ENCODE measurements around the gene STT3B. TPM values are rescaled to one million over a fixed set of nuclear protein-coding genes. Genes with fewer than 3 reads are reported as not detected.
"Not testable (repeated sequence)": the region's sequence is repeated elsewhere in the genome, so short reads cannot be mapped to it uniquely, and the experiment has no call there.

The STT3B gene
- total RNA-seq, 1 experiment from 2014 or later = 64.4 TPM

GRCh38 chr3:31580645-31581044 lies 47.9 kb downstream of the STT3B start:
- no peak for DNase-seq
- H3K4me1 ChIP-seq = no peaks in the 10 kb centered on the region; the same call in 1 of the 2 replicates
- no peak overlapping the region for H3K27ac ChIP-seq
- no peaks in the 10 kb centered on the region for H3K9me3 ChIP-seq (replicated peaks)
- no peak overlapping the region for H3K4me3 ChIP-seq
- H3K36me3 ChIP-seq = peaks cover 2% of the 10 kb centered on the region; the same call in 1 of the 2 replicates
- H3K27me3 ChIP-seq = no peaks in the 10 kb centered on the region

GRCh38 chr3:31581660-31582059 lies 48.9 kb downstream of the STT3B start:
- Histone ChIP-seq H3K4me3 (no peak overlapping the region), H3K36me3 (peaks cover 2% of the 10 kb centered on the region; the same call in 1 of the 2 replicates), H3K27ac (no peak overlapping the region), H3K27me3 (no peaks in the 10 kb centered on the region), H3K4me1 (no peaks in the 10 kb centered on the region), H3K9me3 (replicated peaks) (no peaks in the 10 kb centered on the region)
- no peak for DNase-seq

GRCh38 chr3:31589228-31589627 lies 56.5 kb downstream of the STT3B start:
- DNase-seq = no peak
- H3K9me3 ChIP-seq (replicated peaks) = no peaks in the 10 kb centered on the region
- H3K4me3 ChIP-seq = no peak overlapping the region
- H3K4me1 ChIP-seq = no peaks in the 10 kb centered on the region
- H3K27me3 ChIP-seq = no peaks in the 10 kb centered on the region
- peaks cover 5% of the 10 kb centered on the region for H3K36me3 ChIP-seq
- H3K27ac ChIP-seq = no peak overlapping the region

- Histone ChIP-seq H3K9me3 (replicated peaks) (no peaks in the 10 kb centered on the region), H3K27me3 (no peaks in the 10 kb centered on the region), H3K36me3 (peaks cover 5% of the 10 kb centered on the region), H3K4me3 (no peak overlapping the region), H3K27ac (no peak overlapping the region), H3K4me1 (no peaks in the 10 kb centered on the region)
- DNase-seq = no peak
These were observed 57.9 kb downstream of the STT3B start for GRCh38 chr3:31590650-31591049.

GRCh38 chr3:31592764-31593163 lies 60.0 kb downstream of the STT3B start:
- H3K27me3 ChIP-seq = no peaks in the 10 kb centered on the region
- H3K9me3 ChIP-seq (replicated peaks) = no peaks in the 10 kb centered on the region
- H3K36me3 ChIP-seq = peaks cover 5% of the 10 kb centered on the region
- H3K4me3 ChIP-seq = no peak overlapping the region
- no peak overlapping the region for H3K27ac ChIP-seq
- no peak for DNase-seq
- no peaks in the 10 kb centered on the region for H3K4me1 ChIP-seq

GRCh38 chr3:31596176-31596575 lies 63.5 kb downstream of the STT3B start:
- no peaks in the 10 kb centered on the region for H3K9me3 ChIP-seq (replicated peaks)
- H3K4me1 ChIP-seq = no peaks in the 10 kb centered on the region
- no peak overlapping the region for H3K4me3 ChIP-seq
- H3K27ac ChIP-seq = no peak overlapping the region
- H3K36me3 ChIP-seq = no peaks in the 10 kb centered on the region
- DNase-seq = no peak
- H3K27me3 ChIP-seq = no peaks in the 10 kb centered on the region

- no peak overlapping the region for H3K27ac ChIP-seq
- H3K36me3 ChIP-seq = no peaks in the 10 kb centered on the region
- H3K27me3 ChIP-seq = no peaks in the 10 kb centered on the region
- no peak for DNase-seq
- no peak overlapping the region for H3K4me3 ChIP-seq
- H3K9me3 ChIP-seq (replicated peaks) = no peaks in the 10 kb centered on the region
- no peaks in the 10 kb centered on the region for H3K4me1 ChIP-seq
These were observed 67.7 kb downstream of the STT3B start for GRCh38 chr3:31600431-31600830.

GRCh38 chr3:31605333-31605732 lies 72.6 kb downstream of the STT3B start:
- not testable (repeated sequence) for H3K27me3 ChIP-seq; H3K27ac ChIP-seq; DNase-seq; H3K4me1 ChIP-seq; H3K9me3 ChIP-seq (replicated peaks); H3K4me3 ChIP-seq; H3K36me3 ChIP-seq

- Histone ChIP-seq H3K4me1 (no peaks in the 10 kb centered on the region), H3K9me3 (replicated peaks) (no peaks in the 10 kb centered on the region), H3K36me3 (no peaks in the 10 kb centered on the region), H3K4me3 (no peak overlapping the region), H3K27ac (no peak overlapping the region), H3K27me3 (no peaks in the 10 kb centered on the region)
- peak; percentile 1 to 2 for DNase-seq
These were observed 73.7 kb downstream of the STT3B start for GRCh38 chr3:31606453-31606852.

- Histone ChIP-seq H3K27me3 (no peaks in the 10 kb centered on the region), H3K9me3 (replicated peaks) (no peaks in the 10 kb centered on the region), H3K27ac (no peak overlapping the region), H3K4me3 (no peak overlapping the region), H3K36me3 (no peaks in the 10 kb centered on the region), H3K4me1 (no peaks in the 10 kb centered on the region)
- peak in 1 of 2 experiments; percentile 3 for DNase-seq
These were observed 78.1 kb downstream of the STT3B start for GRCh38 chr3:31610700-31611275.

- H3K36me3 ChIP-seq = no peaks in the 10 kb centered on the region
- no peaks in the 10 kb centered on the region for H3K9me3 ChIP-seq (replicated peaks)
- no peak overlapping the region for H3K4me3 ChIP-seq
- no peaks in the 10 kb centered on the region for H3K4me1 ChIP-seq
- no peak overlapping the region for H3K27ac ChIP-seq
- DNase-seq = no peak
- H3K27me3 ChIP-seq = no peaks in the 10 kb centered on the region
These were observed 80.5 kb downstream of the STT3B start for GRCh38 chr3:31613177-31613576.

GRCh38 chr3:31613654-31614053 lies 80.9 kb downstream of the STT3B start:
- no peaks in the 10 kb centered on the region for H3K27me3 ChIP-seq
- no peaks in the 10 kb centered on the region for H3K9me3 ChIP-seq (replicated peaks)
- H3K4me3 ChIP-seq = no peak overlapping the region
- no peaks in the 10 kb centered on the region for H3K4me1 ChIP-seq
- no peak overlapping the region for H3K27ac ChIP-seq
- DNase-seq = no peak
- H3K36me3 ChIP-seq = no peaks in the 10 kb centered on the region

GRCh38 chr3:31614162-31614921 lies 81.6 kb downstream of the STT3B start:
- no peaks in the 10 kb centered on the region for H3K36me3 ChIP-seq
- no peak overlapping the region for H3K27ac ChIP-seq
- H3K4me1 ChIP-seq = no peaks in the 10 kb centered on the region

GRCh38 chr3:31615071-31615875 lies 82.5 kb downstream of the STT3B start:
- Histone ChIP-seq H3K4me3 (no peak overlapping the region), H3K9me3 (replicated peaks) (no peaks in the 10 kb centered on the region), H3K27ac (no peak overlapping the region), H3K36me3 (no peaks in the 10 kb centered on the region), H3K4me1 (no peaks in the 10 kb centered on the region), H3K27me3 (no peaks in the 10 kb centered on the region)
- DNase-seq = no peak

More at GRCh38 chr3:31614162-31614921, 81.6 kb downstream of the STT3B start:
- Histone ChIP-seq H3K27me3 (no peaks in the 10 kb centered on the region), H3K4me3 (no peak overlapping the region), H3K9me3 (replicated peaks) (no peaks in the 10 kb centered on the region)
- no peak for DNase-seq

- no peak overlapping the region for H3K4me3 ChIP-seq
- DNase-seq = no peak
- no peaks in the 10 kb centered on the region for H3K9me3 ChIP-seq (replicated peaks)
- H3K27ac ChIP-seq = no peak overlapping the region
- H3K4me1 ChIP-seq = no peaks in the 10 kb centered on the region
- no peaks in the 10 kb centered on the region for H3K27me3 ChIP-seq
- H3K36me3 ChIP-seq = no peaks in the 10 kb centered on the region
These were observed 84.0 kb downstream of the STT3B start for GRCh38 chr3:31616711-31617110.
